ENCODE results near the gene C14orf93. TPM values are rescaled to one million over a fixed set of nuclear protein-coding genes. Genes with fewer than 3 reads are reported as not detected.

The C14orf93 gene
- total RNA-seq, 1 experiment from 2014 or later: 8.2 TPM

GRCh38 chr14:23023795-23024152, 13.8 kb upstream of the C14orf93 start:
- no peak overlapping the region for H4K91ac ChIP-seq (ENCODE audit: insufficient read length, low read depth, low read length)
- H3K23ac ChIP-seq (ENCODE audit: insufficient read length, low read depth, low read length): no peak overlapping the region
- no peak overlapping the region for H2BK5ac ChIP-seq (ENCODE audit: insufficient read length, low read length)
- no peak overlapping the region for H3K56ac ChIP-seq (ENCODE audit: insufficient read length, low read depth, low read length)
- H3K27ac ChIP-seq (ENCODE audit: insufficient read length, low read depth, low read length): no peak overlapping the region
- H2BK20ac ChIP-seq (ENCODE audit: low read depth, low read length, poor library complexity, severe bottlenecking): no peak overlapping the region
- H3K27me3 Mint-ChIP-seq (ENCODE audit: low read depth): no peaks in the 10 kb centered on the region
- H3K27me3 ChIP-seq (ENCODE audit: insufficient read depth, low read length): no peaks in the 10 kb centered on the region
- no peaks in the 10 kb centered on the region for H3K79me1 ChIP-seq (ENCODE audit: insufficient read depth, low read depth, low read length, poor library complexity, severe bottlenecking)
- no peaks in the 10 kb centered on the region for H4K20me1 ChIP-seq (ENCODE audit: control insufficient read depth, insufficient read depth, insufficient read length)
- H4K8ac ChIP-seq (replicated peaks; ENCODE audit: insufficient read length, low read depth, low read length): no peak overlapping the region
- DNase-seq: no peak
- TF ChIP-seq CTCF (conservative IDR thresholded peaks at IDR 0.05): no peak
- H3K4me1 ChIP-seq (ENCODE audit: insufficient read depth, low read length): no peaks in the 10 kb centered on the region
- no peak overlapping the region for H2AK5ac ChIP-seq (ENCODE audit: insufficient read length, low read length)
- no peak overlapping the region for H3K14ac ChIP-seq (ENCODE audit: insufficient read depth, low read length)
- no peaks in the 10 kb centered on the region for H3K79me2 ChIP-seq (ENCODE audit: insufficient read depth, low read length)
- peaks cover 33 to 37% of the 10 kb centered on the region in 2 experiments for H3K4me1 Mint-ChIP-seq
- H3K4me3 Mint-ChIP-seq: no peak overlapping the region
- H2BK15ac ChIP-seq (ENCODE audit: low read depth, low read length): no peak overlapping the region
- H3K9ac ChIP-seq (ENCODE audit: extremely low read depth, insufficient read length, low read length): no peak overlapping the region
- H4K5ac ChIP-seq (ENCODE audit: insufficient read length, low read depth, low read length): no peak overlapping the region
- no peak overlapping the region for H3K4me2 ChIP-seq (ENCODE audit: insufficient read depth, insufficient read length, low read length)
- no peak overlapping the region for H2BK120ac ChIP-seq (ENCODE audit: low read depth, low read length, poor library complexity, severe bottlenecking)
- no peaks in the 10 kb centered on the region for H3K23me2 ChIP-seq (ENCODE audit: insufficient read length, low read depth, low read length, poor library complexity, severe bottlenecking)
- no peaks in the 10 kb centered on the region for H3K9me3 Mint-ChIP-seq
- peak overlapping the region in 1 of 3 experiments; percentile 64; a peak in 1 of 7 replicates for H3K27ac Mint-ChIP-seq
- peaks cover 25 to 33% (median 33%) of the 10 kb centered on the region in 3 experiments for H3K36me3 Mint-ChIP-seq (ENCODE audit: insufficient read depth in 1 of 3, low read depth in 3 of 3)
- no peak overlapping the region for H3K4ac ChIP-seq (ENCODE audit: low read depth, low read length)
- H3K9me3 ChIP-seq (ENCODE audit: control insufficient read depth, low read depth, low read length): no peaks in the 10 kb centered on the region
- WGBS (ENCODE audit: extremely low coverage, insufficient read length, low lambda C conversion rate): no CpG with 5 or more reads among the region's 2 CpGs
- H2AFZ ChIP-seq (ENCODE audit: low read length): no peak overlapping the region
- no peak overlapping the region for H3K18ac ChIP-seq (ENCODE audit: insufficient read length, low read depth, low read length)
- H2BK12ac ChIP-seq (ENCODE audit: insufficient read length, low read depth, low read length): no peak overlapping the region
- H3T11ph ChIP-seq (ENCODE audit: low read length): no peak overlapping the region

All from H9 (cell line).